ENCODE data around the gene GRIK4.

GRCh38 chr11:120717042-120717441 lies 205.5 kb downstream of the GRIK4 start:
- TF ChIP-seq CTCF (IDR thresholded peaks at IDR 0.05) (no peak), POLR2A (IDR thresholded peaks at IDR 0.05) (no peak), POLR2AphosphoS5 (IDR thresholded peaks at IDR 0.05) (no peak), EP300 (IDR thresholded peaks at IDR 0.05) (no peak)
